ENCODE data around the gene ATP2A1. TPM values are rescaled to one million over a fixed set of nuclear protein-coding genes. Genes with fewer than 3 reads are reported as not detected.
"Not testable (repeated sequence)": the region's sequence is repeated elsewhere in the genome, so short reads cannot be mapped to it uniquely, and the experiment has no call there.

Gene ATP2A1
- polyA plus RNA-seq, 1 donor (not counting 4 experiments of a cell fraction or from before 2014, with no cell fraction given): 0.12 TPM

- no peaks in the 10 kb centered on the region for H3K79me2 ChIP-seq (ENCODE audit: control insufficient read depth, insufficient read depth, low read length)
- no peaks in the 10 kb centered on the region for H3K9me1 ChIP-seq (ENCODE audit: control insufficient read depth, extremely low read depth, insufficient read depth, low read length)
- no peak overlapping the region for H3K4me2 ChIP-seq (ENCODE audit: control insufficient read depth, extremely low read depth, insufficient read depth, low read depth, low read length)
- FAIRE-seq (no peak), DNase-seq (ENCODE audit: low read depth, low spot score) (no peak)
- no peaks in the 10 kb centered on the region for H3K36me3 ChIP-seq (ENCODE audit: control insufficient read depth in 2 of 2, extremely low read depth in 1 of 2, insufficient read depth in 2 of 2, low read length in 2 of 2)
- no peaks in the 10 kb centered on the region for H3K9me3 ChIP-seq (ENCODE audit: control insufficient read depth, low read depth, low read length)
- no peak overlapping the region for H3K27ac ChIP-seq (ENCODE audit: control insufficient read depth, insufficient read depth, low read length)
- no peak overlapping the region for H3K9ac ChIP-seq (ENCODE audit: control insufficient read depth, extremely low read depth, insufficient read depth, low read length)
- no peak overlapping the region for H2AFZ ChIP-seq (ENCODE audit: control insufficient read depth, low read length)
- no peak overlapping the region for H3K4me3 ChIP-seq (ENCODE audit: control insufficient read depth in 2 of 3, extremely low read depth in 1 of 3, insufficient read depth in 2 of 3, low read depth in 1 of 3, low read length in 3 of 3)
- dilution Hi-C loops (cut with MboI; ENCODE audit: extremely low pct_ligation_motif_present, low sequenced_read_pairs): no loop called here
- TF ChIP-seq CTCF (optimal IDR thresholded peaks at IDR 0.05 in 1 of 3, IDR thresholded peaks at IDR 0.05 in 1 of 3, conservative IDR thresholded peaks at IDR 0.05 in 1 of 3; ENCODE audit: extremely low read depth in 1 of 3, insufficient read depth in 2 of 3, low read length in 3 of 3) (no peak), EZH2 (IDR thresholded peaks at IDR 0.05; ENCODE audit: low read length) (no peak)
- H3K27me3 ChIP-seq (ENCODE audit: control insufficient read depth, extremely low read depth, insufficient read depth, low read length): no peaks in the 10 kb centered on the region
- no peaks in the 10 kb centered on the region for H3K4me1 ChIP-seq (ENCODE audit: control insufficient read depth, extremely low read depth, insufficient read depth, low read length)
- H4K20me1 ChIP-seq (ENCODE audit: control insufficient read depth, extremely low read depth, insufficient read depth, low read length): no peaks in the 10 kb centered on the region
These were observed 60.4 kb downstream of the ATP2A1 start for GRCh38 chr16:28938721-28939120.

GRCh38 chr16:28939825-28940224 lies 61.5 kb downstream of the ATP2A1 start:
- FAIRE-seq; DNase-seq (ENCODE audit: low read depth, low spot score): not testable (repeated sequence)

GRCh38 chr16:28943281-28943680 lies 65.0 kb downstream of the ATP2A1 start:
- no peaks in the 10 kb centered on the region for H3K9me1 ChIP-seq (ENCODE audit: control insufficient read depth, extremely low read depth, insufficient read depth, low read length)
- dilution Hi-C loops (cut with MboI; ENCODE audit: extremely low pct_ligation_motif_present, low sequenced_read_pairs): no loop called here
- H3K4me1 ChIP-seq (ENCODE audit: control insufficient read depth, extremely low read depth, insufficient read depth, low read length): peaks cover 10% of the 10 kb centered on the region
- DNase-seq (ENCODE audit: low read depth, low spot score): no peak
- TF ChIP-seq CTCF (optimal IDR thresholded peaks at IDR 0.05 in 1 of 3, IDR thresholded peaks at IDR 0.05 in 1 of 3, conservative IDR thresholded peaks at IDR 0.05 in 1 of 3; ENCODE audit: extremely low read depth in 1 of 3, insufficient read depth in 2 of 3, low read length in 3 of 3): no peak
- TF ChIP-seq EZH2 (IDR thresholded peaks at IDR 0.05; ENCODE audit: low read length): no peak
- no peak overlapping the region for H2AFZ ChIP-seq (ENCODE audit: control insufficient read depth, low read length)
- no peak for FAIRE-seq
- no peaks in the 10 kb centered on the region for H3K9me3 ChIP-seq (ENCODE audit: control insufficient read depth, low read depth, low read length)
- H3K79me2 ChIP-seq (ENCODE audit: control insufficient read depth, insufficient read depth, low read length): no peaks in the 10 kb centered on the region
- no peaks in the 10 kb centered on the region for H3K36me3 ChIP-seq (ENCODE audit: control insufficient read depth in 2 of 2, extremely low read depth in 1 of 2, insufficient read depth in 2 of 2, low read length in 2 of 2)
- H3K4me3 ChIP-seq (ENCODE audit: control insufficient read depth in 2 of 3, extremely low read depth in 1 of 3, insufficient read depth in 2 of 3, low read depth in 1 of 3, low read length in 3 of 3): no peak overlapping the region
- H3K27ac ChIP-seq (ENCODE audit: control insufficient read depth, insufficient read depth, low read length): no peak overlapping the region
- no peak overlapping the region for H3K4me2 ChIP-seq (ENCODE audit: control insufficient read depth, extremely low read depth, insufficient read depth, low read depth, low read length)
- H3K27me3 ChIP-seq (ENCODE audit: control insufficient read depth, extremely low read depth, insufficient read depth, low read length): no peaks in the 10 kb centered on the region
- H4K20me1 ChIP-seq (ENCODE audit: control insufficient read depth, extremely low read depth, insufficient read depth, low read length): no peaks in the 10 kb centered on the region
- no peak overlapping the region for H3K9ac ChIP-seq (ENCODE audit: control insufficient read depth, extremely low read depth, insufficient read depth, low read length)

More at GRCh38 chr16:28939825-28940224, 61.5 kb downstream of the ATP2A1 start:
- H3K9me1 ChIP-seq (ENCODE audit: control insufficient read depth, extremely low read depth, insufficient read depth, low read length); H3K9ac ChIP-seq (ENCODE audit: control insufficient read depth, extremely low read depth, insufficient read depth, low read length); H3K79me2 ChIP-seq (ENCODE audit: control insufficient read depth, insufficient read depth, low read length); H3K4me2 ChIP-seq (ENCODE audit: control insufficient read depth, extremely low read depth, insufficient read depth, low read depth, low read length); H2AFZ ChIP-seq (ENCODE audit: control insufficient read depth, low read length); H3K27ac ChIP-seq (ENCODE audit: control insufficient read depth, insufficient read depth, low read length); H4K20me1 ChIP-seq (ENCODE audit: control insufficient read depth, extremely low read depth, insufficient read depth, low read length); H3K27me3 ChIP-seq (ENCODE audit: control insufficient read depth, extremely low read depth, insufficient read depth, low read length); H3K4me1 ChIP-seq (ENCODE audit: control insufficient read depth, extremely low read depth, insufficient read depth, low read length); H3K9me3 ChIP-seq (ENCODE audit: control insufficient read depth, low read depth, low read length); H3K4me3 ChIP-seq (ENCODE audit: control insufficient read depth in 2 of 3, extremely low read depth in 1 of 3, insufficient read depth in 2 of 3, low read depth in 1 of 3, low read length in 3 of 3); H3K36me3 ChIP-seq (ENCODE audit: control insufficient read depth in 2 of 2, extremely low read depth in 1 of 2, insufficient read depth in 2 of 2, low read length in 2 of 2); dilution Hi-C loops (cut with MboI; ENCODE audit: extremely low pct_ligation_motif_present, low sequenced_read_pairs): not testable (repeated sequence)
